Neural cell (in vitro differentiated cells): ENCODE results near the gene SAMD4B. TPM values are rescaled to one million over a fixed set of nuclear protein-coding genes. Genes with fewer than 3 reads are reported as not detected.

Experiments
- H2AFZ ChIP-seq: fragments of 200-600, 300-800 bp; sonication (generic), shearing (Covaris generic); 2 replicates; pipeline ENCODE4 v1.6.0; 2014; ENCODE audit warnings: low read depth, mild to moderate bottlenecking, antibody characterized with exemption, low read length, moderate library complexity
- H3F3A ChIP-seq: fragments of 200-600 bp; shearing (Covaris generic); 2 replicates; pipeline ENCODE4 v1.6.1; 2016; ENCODE audit warnings: mild to moderate bottlenecking, moderate library complexity, mixed read lengths, antibody characterized with exemption, low read length; ENCODE audit not compliant: insufficient read depth, poor library complexity, severe bottlenecking
- H3K27ac ChIP-seq: fragments of 200-600, 300-800 bp; sonication (generic), shearing (Covaris generic); 2 replicates; pipeline ENCODE4 v1.5.1; 2014; ENCODE audit warnings: mild to moderate bottlenecking, low read length, moderate library complexity
- H3K27me3 ChIP-seq: fragments of 300-800, 200-600 bp; sonication (generic), shearing (Covaris generic); 2 replicates; pipeline ENCODE4 v1.6.0; 2014; ENCODE audit warnings: mild to moderate bottlenecking, low read depth, low read length, moderate library complexity; ENCODE audit not compliant: insufficient read depth
- H3K36me3 ChIP-seq: fragments of 300-800, 200-600 bp; sonication (generic), shearing (Covaris generic); 2 replicates; pipeline ENCODE4 v1.5.1; 2014; ENCODE audit warnings: mild to moderate bottlenecking, antibody characterized with exemption, low read length, moderate library complexity; ENCODE audit not compliant: insufficient read depth
- H3K4me2 ChIP-seq: fragments of 300-800, 200-600 bp; sonication (generic), shearing (Covaris generic); 2 replicates; pipeline ENCODE4 v1.6.0; 2014; ENCODE audit warnings: mild to moderate bottlenecking, low read length
- H3K4me3 ChIP-seq: fragments of 300-800, 200-600 bp; sonication (generic), shearing (Covaris generic); 2 replicates; pipeline ENCODE4 v1.5.1; 2014; ENCODE audit warnings: mild to moderate bottlenecking, low read length, moderate library complexity
- H3K79me2 ChIP-seq: fragments of 200-600 bp; shearing (Covaris generic); replicated peaks from 2 replicates; pipeline ENCODE4 v1.6.0; 2014; ENCODE audit warnings: mild to moderate bottlenecking, low read length, moderate library complexity; ENCODE audit not compliant: insufficient read depth
- H3K9ac ChIP-seq: fragments of 300-800, 200-600 bp; sonication (generic), shearing (Covaris generic); 2 replicates; pipeline ENCODE4 v1.6.1; 2016; ENCODE audit warnings: mild to moderate bottlenecking, low read length, mixed read lengths
- H3K9me2 ChIP-seq: fragments of 200-600 bp; shearing (Covaris generic); 2 replicates; pipeline ENCODE4 v1.6.1; 2016; ENCODE audit warnings: mild to moderate bottlenecking, low read length, mixed read lengths; ENCODE audit not compliant: insufficient read depth
- H3K9me3 ChIP-seq: fragments of 200-600, 300-800 bp; sonication (generic), shearing (Covaris generic); 2 replicates; pipeline ENCODE4 v1.6.1; 2016; ENCODE audit warnings: mild to moderate bottlenecking, mixed run types, low read length, moderate library complexity, mixed read lengths
- H4K20me1 ChIP-seq: fragments of 200-600 bp; shearing (Covaris generic); 2 replicates; pipeline ENCODE4 v1.6.1; 2016; ENCODE audit warnings: mild to moderate bottlenecking, mixed run types; ENCODE audit not compliant: insufficient read depth
- EP300 ChIP-seq: fragments of 450-650 bp; conservative IDR thresholded peaks from 2 replicates; pipeline ENCODE4 v1.6.1; 2014; ENCODE audit warnings: antibody characterized with exemption, mild to moderate bottlenecking, moderate library complexity; ENCODE audit not compliant: poor library complexity, severe bottlenecking
- EZH2 ChIP-seq: fragments of 200-600, 300-800 bp; shearing (Covaris generic), sonication (generic); IDR thresholded peaks from 2 replicates; pipeline ENCODE4 v1.6.1; 2014; ENCODE audit warnings: antibody characterized with exemption, low read length, borderline replicate concordance, mild to moderate bottlenecking; ENCODE audit not compliant: insufficient read depth, poor library complexity, severe bottlenecking
- MXI1 ChIP-seq: fragments of 450-650 bp; conservative IDR thresholded peaks from 2 replicates; pipeline ENCODE4 v1.6.1; 2014; ENCODE audit warnings: antibody characterized with exemption, mild to moderate bottlenecking; ENCODE audit not compliant: poor library complexity, severe bottlenecking
- POLR2AphosphoS5 ChIP-seq: IDR thresholded peaks from 2 replicates; pipeline ENCODE4 v1.6.1; 2012
- RAD21 ChIP-seq: fragments of 450-650 bp; conservative IDR thresholded peaks from 2 replicates; pipeline ENCODE4 v1.6.1; 2014; ENCODE audit warnings: antibody characterized with exemption, mild to moderate bottlenecking, moderate library complexity
- SMC3 ChIP-seq: fragments of 450-650 bp; conservative IDR thresholded peaks from 2 replicates; pipeline ENCODE4 v1.6.1; 2014; ENCODE audit warnings: antibody characterized with exemption, mild to moderate bottlenecking, moderate library complexity; ENCODE audit not compliant: poor library complexity
- TAF1 ChIP-seq: IDR thresholded peaks from 2 replicates; pipeline ENCODE4 v1.6.1; 2012; ENCODE audit warnings: low read depth
- polyA plus RNA-seq: library from polyadenylated mRNA; depleted of rRNA; stranded (reverse); fragments of >200 nt; gene quantifications from 2 replicates; pipeline ENCODE4 v1.2.3, GENCODE V29; 2014
- TF ChIP-seq, protein P1 (sequence below): IDR thresholded peaks from 2 replicates; pipeline ENCODE4 v1.6.1; 2012; ENCODE audit warnings: borderline replicate concordance
- TF ChIP-seq, protein P2 (sequence below): fragments of 450-650 bp; IDR thresholded peaks from 2 replicates; pipeline ENCODE4 v1.5.1; 2014; ENCODE audit warnings: antibody characterized with exemption, mild to moderate bottlenecking, moderate library complexity; ENCODE audit not compliant: poor library complexity, severe bottlenecking

The SAMD4B gene
- polyA plus RNA-seq, 1 donor from 2014 or later: 19.3 TPM

DNA sequence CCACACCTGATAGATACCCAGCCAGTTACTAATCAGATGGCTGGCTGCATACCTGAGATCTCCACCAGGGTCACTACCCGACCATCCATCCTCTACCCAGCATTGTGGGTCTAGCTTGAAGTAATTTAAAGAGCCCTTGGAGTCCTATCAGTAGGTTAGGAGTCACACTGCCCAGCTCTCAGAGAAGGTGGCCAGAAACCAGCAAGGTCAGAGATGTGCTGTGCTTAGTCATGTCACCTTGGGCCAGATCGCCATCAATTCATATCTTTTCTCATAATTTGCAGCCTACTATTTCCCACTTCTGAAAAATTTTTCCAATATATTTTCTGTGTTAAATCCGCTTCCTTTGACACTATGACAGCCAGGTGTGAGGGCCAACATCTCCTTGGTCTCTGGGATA is 13.9 kb downstream of the SAMD4B start:
- H3K27me3 ChIP-seq: no peaks in the 10 kb centered on the region
- H3K36me3 ChIP-seq: peaks cover 10% of the 10 kb centered on the region
- no peaks in the 10 kb centered on the region for H3K9me2 ChIP-seq
- TF ChIP-seq POLR2AphosphoS5: no peak
- TF ChIP-seq TAF1: no peak
- TF ChIP-seq, protein P1, sequence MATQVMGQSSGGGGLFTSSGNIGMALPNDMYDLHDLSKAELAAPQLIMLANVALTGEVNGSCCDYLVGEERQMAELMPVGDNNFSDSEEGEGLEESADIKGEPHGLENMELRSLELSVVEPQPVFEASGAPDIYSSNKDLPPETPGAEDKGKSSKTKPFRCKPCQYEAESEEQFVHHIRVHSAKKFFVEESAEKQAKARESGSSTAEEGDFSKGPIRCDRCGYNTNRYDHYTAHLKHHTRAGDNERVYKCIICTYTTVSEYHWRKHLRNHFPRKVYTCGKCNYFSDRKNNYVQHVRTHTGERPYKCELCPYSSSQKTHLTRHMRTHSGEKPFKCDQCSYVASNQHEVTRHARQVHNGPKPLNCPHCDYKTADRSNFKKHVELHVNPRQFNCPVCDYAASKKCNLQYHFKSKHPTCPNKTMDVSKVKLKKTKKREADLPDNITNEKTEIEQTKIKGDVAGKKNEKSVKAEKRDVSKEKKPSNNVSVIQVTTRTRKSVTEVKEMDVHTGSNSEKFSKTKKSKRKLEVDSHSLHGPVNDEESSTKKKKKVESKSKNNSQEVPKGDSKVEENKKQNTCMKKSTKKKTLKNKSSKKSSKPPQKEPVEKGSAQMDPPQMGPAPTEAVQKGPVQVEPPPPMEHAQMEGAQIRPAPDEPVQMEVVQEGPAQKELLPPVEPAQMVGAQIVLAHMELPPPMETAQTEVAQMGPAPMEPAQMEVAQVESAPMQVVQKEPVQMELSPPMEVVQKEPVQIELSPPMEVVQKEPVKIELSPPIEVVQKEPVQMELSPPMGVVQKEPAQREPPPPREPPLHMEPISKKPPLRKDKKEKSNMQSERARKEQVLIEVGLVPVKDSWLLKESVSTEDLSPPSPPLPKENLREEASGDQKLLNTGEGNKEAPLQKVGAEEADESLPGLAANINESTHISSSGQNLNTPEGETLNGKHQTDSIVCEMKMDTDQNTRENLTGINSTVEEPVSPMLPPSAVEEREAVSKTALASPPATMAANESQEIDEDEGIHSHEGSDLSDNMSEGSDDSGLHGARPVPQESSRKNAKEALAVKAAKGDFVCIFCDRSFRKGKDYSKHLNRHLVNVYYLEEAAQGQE: no peak
- no peak for TF ChIP-seq SMC3
- no peak for TF ChIP-seq RAD21
- TF ChIP-seq EZH2: no peak
- no peak for TF ChIP-seq EP300
- TF ChIP-seq, protein P2, sequence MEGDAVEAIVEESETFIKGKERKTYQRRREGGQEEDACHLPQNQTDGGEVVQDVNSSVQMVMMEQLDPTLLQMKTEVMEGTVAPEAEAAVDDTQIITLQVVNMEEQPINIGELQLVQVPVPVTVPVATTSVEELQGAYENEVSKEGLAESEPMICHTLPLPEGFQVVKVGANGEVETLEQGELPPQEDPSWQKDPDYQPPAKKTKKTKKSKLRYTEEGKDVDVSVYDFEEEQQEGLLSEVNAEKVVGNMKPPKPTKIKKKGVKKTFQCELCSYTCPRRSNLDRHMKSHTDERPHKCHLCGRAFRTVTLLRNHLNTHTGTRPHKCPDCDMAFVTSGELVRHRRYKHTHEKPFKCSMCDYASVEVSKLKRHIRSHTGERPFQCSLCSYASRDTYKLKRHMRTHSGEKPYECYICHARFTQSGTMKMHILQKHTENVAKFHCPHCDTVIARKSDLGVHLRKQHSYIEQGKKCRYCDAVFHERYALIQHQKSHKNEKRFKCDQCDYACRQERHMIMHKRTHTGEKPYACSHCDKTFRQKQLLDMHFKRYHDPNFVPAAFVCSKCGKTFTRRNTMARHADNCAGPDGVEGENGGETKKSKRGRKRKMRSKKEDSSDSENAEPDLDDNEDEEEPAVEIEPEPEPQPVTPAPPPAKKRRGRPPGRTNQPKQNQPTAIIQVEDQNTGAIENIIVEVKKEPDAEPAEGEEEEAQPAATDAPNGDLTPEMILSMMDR: no peak
- TF ChIP-seq MXI1: no peak
- no peak overlapping the region for H3K4me2 ChIP-seq
- H4K20me1 ChIP-seq: no peaks in the 10 kb centered on the region
- no peaks in the 10 kb centered on the region for H3K9me3 ChIP-seq
- H2AFZ ChIP-seq: no peak overlapping the region
- no peak overlapping the region for H3K9ac ChIP-seq
- no peaks in the 10 kb centered on the region for H3F3A ChIP-seq
- H3K27ac ChIP-seq: no peak overlapping the region
- H3K79me2 ChIP-seq: peaks cover 3% of the 10 kb centered on the region
- no peak overlapping the region for H3K4me3 ChIP-seq

DNA sequence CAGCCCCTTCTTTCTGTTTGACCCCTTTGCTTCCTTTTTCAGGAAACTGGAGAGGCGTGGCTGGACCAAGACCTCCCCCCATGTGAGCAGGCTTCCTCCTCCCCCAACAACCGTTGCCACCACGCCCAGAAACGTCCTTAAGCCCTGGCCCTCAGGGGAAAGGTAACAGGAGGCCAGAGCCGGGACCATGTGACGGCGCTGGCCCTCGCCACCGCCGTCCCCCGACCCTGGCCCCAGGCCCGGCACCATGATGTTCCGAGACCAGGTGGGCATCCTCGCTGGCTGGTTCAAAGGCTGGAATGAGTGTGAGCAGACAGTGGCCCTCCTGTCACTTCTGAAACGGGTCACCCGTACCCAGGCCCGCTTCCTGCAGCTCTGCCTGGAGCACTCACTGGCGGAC is 14.4 kb downstream of the SAMD4B start:
- no peak overlapping the region for H3K4me3 ChIP-seq
- peaks cover 6% of the 10 kb centered on the region for H3K36me3 ChIP-seq
- no peak overlapping the region for H3K27ac ChIP-seq
- no peaks in the 10 kb centered on the region for H3K9me2 ChIP-seq
- no peak overlapping the region for H3K4me2 ChIP-seq
- peaks cover 3% of the 10 kb centered on the region for H3K79me2 ChIP-seq
- no peaks in the 10 kb centered on the region for H3K9me3 ChIP-seq
- TF ChIP-seq, protein P1: no peak
- TF ChIP-seq EP300 (no peak), MXI1 (no peak), RAD21 (no peak), TAF1 (no peak), EZH2 (no peak), POLR2AphosphoS5 (no peak), SMC3 (no peak)
- TF ChIP-seq, protein P2: no peak
- no peak overlapping the region for H2AFZ ChIP-seq
- H3K9ac ChIP-seq: no peak overlapping the region
- no peaks in the 10 kb centered on the region for H3K27me3 ChIP-seq
- no peaks in the 10 kb centered on the region for H3F3A ChIP-seq
- no peaks in the 10 kb centered on the region for H4K20me1 ChIP-seq
